ENCODE results near the gene MID2.
"Not testable (repeated sequence)": the region's sequence is repeated elsewhere in the genome, so short reads cannot be mapped to it uniquely, and the experiment has no call there.

Gene MID2

DNA sequence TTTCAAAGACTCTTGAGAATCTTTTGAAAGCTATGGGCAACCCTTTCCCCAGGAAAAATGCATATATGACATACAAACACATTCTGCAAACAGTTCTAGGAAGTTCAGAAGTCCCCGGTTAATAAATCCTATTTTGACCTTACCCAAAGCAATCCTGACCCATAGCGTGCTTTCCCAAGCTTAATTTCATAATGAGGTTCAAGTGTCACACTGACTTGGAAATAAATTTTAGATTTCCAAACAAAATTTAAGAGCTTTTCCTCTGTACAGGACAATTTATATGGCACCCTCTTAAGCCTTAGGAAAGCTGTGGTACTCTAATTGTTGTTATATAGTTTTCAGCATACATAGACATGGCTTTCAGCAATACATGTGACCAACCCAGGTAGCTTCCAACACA, 11.3 kb downstream of the MID2 start:
- no peak for DNase-seq (ENCODE audit: low read depth, low spot score)
- H3K27ac ChIP-seq = no peak overlapping the region

DNA sequence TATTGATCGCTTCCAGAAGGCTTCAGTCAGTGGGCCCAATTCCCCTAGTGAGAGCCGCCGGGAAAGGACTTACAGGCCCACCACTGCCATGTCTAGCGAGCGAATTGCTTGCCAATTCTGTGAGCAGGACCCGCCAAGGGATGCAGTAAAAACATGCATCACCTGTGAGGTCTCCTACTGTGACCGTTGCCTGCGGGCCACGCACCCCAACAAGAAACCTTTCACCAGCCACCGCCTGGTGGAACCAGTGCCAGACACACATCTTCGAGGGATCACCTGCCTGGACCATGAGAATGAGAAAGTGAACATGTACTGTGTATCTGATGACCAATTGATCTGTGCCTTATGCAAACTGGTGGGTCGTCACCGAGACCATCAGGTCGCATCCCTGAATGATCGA, 15.3 kb downstream of the MID2 start:
- no peak overlapping the region for H3K27ac ChIP-seq
- DNase-seq (ENCODE audit: low read depth, low spot score) = no peak

DNA sequence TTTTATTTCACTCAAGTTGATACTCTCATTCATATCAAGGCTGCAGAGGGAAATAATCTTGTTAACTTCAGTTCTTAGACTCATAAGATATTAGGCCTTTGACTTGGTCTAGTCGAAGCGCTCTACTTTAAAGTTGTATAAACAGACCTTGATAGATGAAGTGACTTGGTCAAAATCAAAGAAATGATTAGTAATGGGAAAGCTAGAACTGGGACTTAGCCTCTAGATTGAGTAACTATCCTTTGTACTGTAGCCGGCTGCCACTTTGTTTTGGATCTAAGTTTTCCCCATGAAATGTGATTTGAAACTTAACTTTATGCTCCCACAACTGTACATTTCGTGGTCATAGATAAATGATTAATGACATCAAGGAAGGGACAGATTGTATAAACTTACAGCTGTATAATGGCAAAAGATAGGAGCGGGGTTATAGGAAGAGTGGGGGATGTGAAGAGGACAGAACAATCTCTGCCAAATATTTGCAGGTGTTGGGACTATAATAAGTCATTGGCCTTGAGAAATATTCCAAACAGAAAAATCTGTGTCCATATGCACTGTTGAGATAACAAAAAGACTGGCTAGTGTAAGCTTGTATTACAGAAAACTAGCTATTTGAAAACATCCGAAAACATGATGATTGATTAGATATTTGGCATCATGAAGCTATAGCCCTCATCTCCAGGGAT, 17.2 kb downstream of the MID2 start:
- DNase-seq (ENCODE audit: low read depth, low spot score) = no peak
- H3K27ac ChIP-seq = no peak overlapping the region

DNA sequence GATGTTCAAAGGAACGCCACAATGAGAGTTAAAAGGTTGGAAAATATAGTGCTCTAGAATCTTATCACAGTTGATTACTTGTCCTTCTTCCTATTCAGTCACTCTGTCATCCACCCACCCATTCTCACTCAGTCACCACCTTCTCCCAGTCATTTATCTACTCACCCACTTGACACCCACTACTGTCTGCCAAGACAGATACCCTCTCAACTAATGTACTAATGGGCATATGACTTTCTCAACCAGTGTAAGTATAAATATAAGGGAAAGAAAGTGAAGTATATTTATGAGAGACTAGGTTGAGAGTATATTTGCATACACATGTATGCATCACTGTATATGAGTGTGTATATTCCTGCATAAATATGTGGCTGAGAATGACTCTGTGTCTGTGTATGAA, 20.0 kb downstream of the MID2 start:
- DNase-seq (ENCODE audit: low read depth, low spot score) = no peak
- H3K27ac ChIP-seq = no peak overlapping the region

DNA sequence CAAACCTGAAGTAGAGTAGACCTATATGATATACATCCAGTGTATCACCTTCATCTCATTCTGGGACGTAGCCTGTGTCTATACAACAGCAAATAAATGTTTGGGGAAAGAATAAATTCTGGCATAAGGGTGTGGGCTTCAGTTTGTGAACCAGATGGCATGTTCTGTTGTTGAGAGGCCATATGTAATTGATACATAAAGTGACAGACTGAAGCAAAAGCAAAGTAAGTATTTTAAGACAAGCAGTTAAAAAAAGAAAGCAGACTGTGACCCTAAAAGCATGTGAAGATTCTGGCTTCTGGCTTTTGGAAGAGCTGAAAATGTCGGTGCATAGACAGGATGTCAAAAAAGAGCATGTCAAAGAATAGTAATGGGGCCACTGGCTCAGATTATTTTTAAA, 22.9 kb downstream of the MID2 start:
- no peak for DNase-seq (ENCODE audit: low read depth, low spot score)
- no peak overlapping the region for H3K27ac ChIP-seq

DNA sequence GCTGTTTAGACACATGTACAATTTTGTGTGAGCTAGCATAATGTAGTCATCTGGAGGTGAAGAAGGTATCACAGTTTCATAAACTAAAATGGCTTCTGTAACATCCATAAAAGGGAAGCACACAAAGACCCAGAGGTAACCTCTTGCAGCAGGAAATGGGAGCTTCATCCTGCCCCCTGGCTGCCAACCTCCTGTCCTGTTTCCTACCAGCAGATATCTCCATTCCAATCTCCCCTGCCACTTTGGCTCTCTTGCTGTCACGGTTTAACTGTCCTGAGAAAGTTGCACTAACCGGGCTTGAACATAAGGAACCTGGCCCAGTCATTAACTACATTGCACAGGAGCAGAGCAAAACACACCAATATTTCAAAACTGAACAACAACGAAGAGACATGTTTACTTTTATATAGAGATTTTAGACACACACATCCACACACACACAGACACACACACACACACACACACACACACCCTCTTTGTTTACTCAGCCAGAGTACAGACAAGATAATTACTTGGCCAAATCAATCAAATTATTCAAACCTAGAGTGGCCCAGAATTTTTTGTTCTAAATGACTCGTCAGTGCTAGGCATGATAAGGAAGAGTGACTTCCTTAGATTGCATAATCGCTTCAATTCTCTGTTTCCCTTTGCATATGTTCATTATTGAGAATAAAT, 24.2 kb downstream of the MID2 start:
- DNase-seq (ENCODE audit: low read depth, low spot score) = no peak
- peak overlapping the region; percentile 14 for H3K27ac ChIP-seq

DNA sequence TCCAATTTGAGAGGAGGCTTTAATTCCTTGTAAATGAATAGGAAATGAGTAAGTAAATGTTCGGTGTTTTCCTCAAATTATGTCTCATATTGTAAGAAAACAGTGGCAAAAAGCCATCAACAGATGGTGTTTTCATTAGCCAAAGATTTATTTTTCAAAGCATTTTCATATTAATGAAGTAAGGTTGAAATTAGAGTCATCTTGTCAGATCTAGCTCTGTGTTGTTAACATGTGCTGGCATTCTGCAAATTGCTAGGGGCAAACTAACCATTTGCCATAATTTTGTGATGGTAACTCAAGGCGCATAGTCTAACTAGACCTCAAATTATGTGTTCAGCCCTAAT, 24.7 kb downstream of the MID2 start:
- DNase-seq (ENCODE audit: low read depth, low spot score) = no peak
- no peak overlapping the region for H3K27ac ChIP-seq

DNA sequence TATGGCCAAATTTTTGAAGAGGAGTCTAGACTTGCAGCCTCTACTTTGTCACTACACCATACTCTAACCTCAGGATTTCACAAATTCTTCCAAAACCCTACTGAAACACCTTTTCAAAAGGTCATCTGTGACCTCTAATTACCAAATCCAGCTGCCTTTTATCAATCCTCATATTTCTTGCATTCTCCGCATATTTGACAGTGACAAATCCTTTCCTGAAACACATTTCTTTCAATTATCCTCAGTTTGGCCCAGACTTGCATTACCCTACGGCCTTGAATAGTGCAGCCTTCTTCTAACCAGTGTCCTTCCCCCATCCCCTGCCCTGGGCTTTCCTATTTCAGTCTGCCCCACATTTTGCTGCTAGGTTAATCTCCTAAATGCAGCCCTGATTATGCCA, 25.5 kb downstream of the MID2 start:
- H3K27ac ChIP-seq = no peak overlapping the region
- no peak for DNase-seq (ENCODE audit: low read depth, low spot score)

DNA sequence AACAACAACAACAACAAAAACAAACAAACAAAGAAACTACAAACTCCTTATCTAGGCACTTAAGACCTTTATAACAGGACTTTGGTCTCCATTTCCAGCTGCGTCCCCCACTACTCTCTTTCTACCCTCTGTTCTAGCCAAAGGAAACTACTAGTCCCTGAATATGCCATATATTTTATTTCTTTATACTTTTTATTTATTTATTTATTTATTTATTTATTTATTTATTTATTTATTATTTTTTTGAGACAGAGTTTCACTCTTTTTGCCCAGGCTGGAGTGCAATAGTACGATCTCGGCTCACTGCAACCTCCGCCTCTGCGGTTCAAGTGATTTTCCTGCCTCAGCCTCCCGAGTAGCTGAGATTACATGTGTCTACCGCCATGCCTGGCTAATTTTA, 26.0 kb downstream of the MID2 start:
- not testable (repeated sequence) for DNase-seq (ENCODE audit: low read depth, low spot score); H3K27ac ChIP-seq

DNA sequence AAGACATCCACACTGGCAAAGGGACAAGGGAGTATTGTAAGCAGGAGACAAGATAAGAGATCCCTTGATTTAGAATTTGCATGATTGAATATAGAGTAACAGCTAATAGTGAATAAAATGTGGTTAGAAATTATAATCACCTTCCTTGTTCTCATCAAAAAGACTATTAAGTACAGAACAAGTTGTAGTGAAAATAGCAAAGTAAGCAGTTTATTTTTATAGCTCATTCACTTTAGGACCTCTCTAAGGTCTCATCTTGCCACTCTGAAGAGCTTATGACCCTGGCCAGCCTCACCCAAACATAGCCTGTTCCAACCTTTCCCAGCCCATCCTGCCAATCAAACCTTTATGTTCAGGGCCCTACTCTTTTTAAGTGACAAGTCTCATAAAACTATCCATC, 30.6 kb downstream of the MID2 start:
- no peak for DNase-seq (ENCODE audit: low read depth, low spot score)
- no peak overlapping the region for H3K27ac ChIP-seq

DNA sequence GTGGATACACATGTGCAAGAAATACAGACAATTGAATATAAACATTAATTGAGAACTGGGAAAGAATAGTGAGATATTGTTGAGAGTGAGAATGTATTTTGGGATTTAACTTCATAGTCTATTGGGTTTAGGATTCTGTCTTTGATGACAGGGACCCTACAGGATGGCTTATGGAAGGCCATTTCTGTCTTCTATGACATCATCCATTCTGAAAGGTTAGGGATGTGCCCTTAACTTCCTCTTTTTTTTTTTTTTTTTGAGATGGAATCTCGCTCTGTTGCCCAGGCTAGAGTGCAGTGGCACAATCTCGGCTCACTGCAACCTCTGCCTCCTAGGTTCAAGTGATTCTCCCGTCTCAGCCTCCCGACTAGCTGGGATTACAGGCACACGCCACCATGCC, 31.4 kb downstream of the MID2 start:
- DNase-seq (ENCODE audit: low read depth, low spot score); H3K27ac ChIP-seq: not testable (repeated sequence)

DNA sequence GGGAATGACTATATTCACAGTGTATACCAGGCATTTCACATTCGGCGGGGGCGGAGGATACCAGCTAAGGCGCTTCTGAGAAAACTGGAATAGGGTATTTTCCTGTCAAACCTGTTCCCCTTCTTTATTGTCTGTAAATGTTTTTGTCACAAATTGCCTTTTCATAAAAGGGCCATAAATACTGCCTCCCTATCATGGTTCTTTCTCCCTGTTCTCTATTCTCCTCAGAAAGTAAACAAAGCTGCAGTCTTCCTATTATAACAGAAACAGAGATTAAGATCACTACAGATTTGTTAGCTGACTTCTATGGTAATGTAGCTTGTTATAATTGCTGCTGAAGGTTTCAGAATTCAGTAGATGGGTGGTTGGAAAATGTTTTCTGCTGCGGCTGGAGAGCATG, 32.2 kb downstream of the MID2 start:
- DNase-seq (ENCODE audit: low read depth, low spot score) = no peak
- H3K27ac ChIP-seq = no peak overlapping the region

DNA sequence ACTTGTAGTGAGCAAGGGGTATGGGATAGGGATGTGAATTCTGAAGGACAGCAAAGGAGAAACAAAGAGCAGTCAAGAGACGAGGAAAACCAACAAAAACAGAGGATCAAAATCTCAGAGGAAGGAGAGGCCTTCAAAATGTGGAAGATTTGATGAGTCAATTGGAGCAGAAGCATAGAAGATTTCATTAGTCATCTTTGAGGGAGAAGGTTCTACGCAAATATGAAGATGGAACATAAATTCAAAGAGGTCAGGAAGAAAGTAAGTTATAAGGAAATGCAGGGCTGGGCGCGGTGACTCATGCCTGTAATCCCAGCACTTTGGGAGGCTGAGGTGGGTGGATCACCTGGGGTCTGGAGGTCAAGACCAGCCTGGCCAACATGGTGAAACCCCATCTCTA, 35.4 kb downstream of the MID2 start:
- H3K27ac ChIP-seq = no peak overlapping the region
- DNase-seq (ENCODE audit: low read depth, low spot score) = no peak

DNA sequence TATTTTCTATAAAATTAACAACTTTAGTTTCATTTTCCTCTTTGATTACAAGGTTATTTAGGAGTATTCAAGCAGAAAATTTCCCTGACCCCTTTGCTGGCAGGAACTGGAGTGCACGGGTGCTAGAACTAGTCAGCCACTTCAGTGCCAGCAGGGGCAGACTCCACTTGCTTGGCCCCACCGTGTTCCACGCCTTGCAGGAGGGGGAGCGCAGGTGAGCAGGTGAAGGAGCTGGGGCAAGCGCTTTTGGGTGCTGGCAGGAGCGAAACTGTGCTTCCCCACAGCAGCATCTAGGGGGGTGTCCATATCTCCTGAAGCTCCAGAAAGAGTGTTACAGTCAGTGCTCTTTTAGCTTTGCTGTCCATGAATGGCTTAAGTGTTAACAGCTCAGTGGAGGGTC, 45.5 kb downstream of the MID2 start:
- no peak for DNase-seq (ENCODE audit: low read depth, low spot score)
- no peak overlapping the region for H3K27ac ChIP-seq

DNA sequence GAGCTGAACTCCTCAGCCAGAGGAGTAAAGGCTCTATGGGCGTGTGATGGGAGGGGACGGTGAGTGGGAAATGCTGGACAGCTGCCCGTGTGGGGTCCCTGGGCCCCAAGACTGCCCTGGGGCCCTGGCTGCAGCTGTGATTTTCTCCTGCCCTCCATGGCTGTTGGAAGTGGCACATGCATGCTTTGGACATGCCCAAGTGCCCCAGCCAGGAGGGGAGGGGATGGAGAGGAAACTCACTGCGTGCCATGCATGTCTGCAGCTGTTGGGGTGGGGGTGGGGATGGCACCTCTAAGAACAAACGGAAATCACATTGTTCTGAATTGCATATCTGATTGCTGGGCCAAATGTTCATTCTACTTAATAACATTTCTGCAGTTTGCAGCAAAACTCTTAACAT, 52.4 kb downstream of the MID2 start:
- no peak for DNase-seq (ENCODE audit: low read depth, low spot score)
- H3K27ac ChIP-seq = no peak overlapping the region

DNA sequence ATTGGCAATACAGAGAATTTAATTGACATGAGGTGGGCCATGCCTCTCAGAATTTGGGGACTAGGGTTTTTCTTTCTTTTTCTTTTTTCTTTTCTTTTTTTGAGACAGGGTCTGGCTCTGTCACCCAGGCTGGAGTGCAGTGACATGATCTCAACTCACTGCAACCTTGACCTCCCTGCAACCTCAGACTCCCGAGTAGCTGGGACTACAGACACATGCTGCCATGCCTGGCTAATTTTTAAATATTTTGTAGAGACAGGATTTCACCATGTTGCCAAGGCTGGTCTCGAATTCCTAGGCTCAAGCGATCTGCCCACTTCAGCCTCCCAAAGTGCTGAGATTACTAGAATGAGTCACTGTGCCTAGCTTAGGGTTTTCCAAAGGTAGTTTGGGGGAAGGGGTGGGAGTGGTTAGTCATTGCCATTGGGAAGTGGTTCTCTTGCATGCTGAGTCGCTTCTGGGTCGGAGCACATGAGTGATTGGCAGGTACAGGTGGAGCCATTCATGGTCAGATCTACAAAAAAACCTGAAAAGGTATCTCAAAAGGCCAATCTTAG, 54.5 kb downstream of the MID2 start:
- DNase-seq (ENCODE audit: low read depth, low spot score) = no peak
- no peak overlapping the region for H3K27ac ChIP-seq

DNA sequence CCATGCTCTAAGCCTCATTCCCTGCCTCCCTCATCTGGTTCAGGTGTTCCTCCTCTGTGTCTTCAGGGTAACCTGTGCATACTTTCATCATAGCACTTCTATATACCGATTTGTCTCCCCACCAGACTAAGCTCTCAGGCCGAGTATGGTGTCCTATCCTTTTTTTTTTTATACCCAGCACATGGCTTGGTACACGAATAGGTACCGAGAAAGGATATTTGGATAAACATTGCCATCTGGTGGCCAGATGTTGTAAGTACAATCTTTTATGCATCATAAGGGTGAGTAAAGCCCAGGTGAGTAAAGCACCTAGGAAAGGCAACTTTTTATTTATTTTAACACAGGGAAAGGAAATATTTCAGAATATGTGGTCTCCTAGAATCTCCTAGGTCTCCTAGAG, 68.4 kb downstream of the MID2 start:
- no peak overlapping the region for H3K27ac ChIP-seq
- no peak for DNase-seq (ENCODE audit: low read depth, low spot score)

DNA sequence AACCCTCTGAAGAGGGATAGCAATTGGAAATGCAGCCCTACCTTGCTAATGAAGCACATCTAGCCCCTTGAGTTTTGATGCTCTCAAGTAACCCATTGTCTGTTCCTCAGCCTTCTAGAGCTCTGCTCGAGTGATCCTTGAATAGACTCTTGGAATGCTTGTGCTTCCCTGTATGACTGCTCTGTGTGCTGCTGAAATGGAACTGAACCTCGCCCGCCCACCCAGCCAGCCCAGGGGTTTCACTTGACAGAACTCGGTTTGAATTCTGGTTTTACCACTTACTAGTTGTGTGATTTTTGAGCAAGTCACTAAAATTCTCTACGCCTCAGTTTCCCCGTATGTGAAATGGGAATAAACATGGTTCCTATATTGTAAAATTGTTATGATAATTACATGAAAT, 77.1 kb downstream of the MID2 start:
- H3K27ac ChIP-seq = no peak overlapping the region
- no peak for DNase-seq (ENCODE audit: low read depth, low spot score)

DNA sequence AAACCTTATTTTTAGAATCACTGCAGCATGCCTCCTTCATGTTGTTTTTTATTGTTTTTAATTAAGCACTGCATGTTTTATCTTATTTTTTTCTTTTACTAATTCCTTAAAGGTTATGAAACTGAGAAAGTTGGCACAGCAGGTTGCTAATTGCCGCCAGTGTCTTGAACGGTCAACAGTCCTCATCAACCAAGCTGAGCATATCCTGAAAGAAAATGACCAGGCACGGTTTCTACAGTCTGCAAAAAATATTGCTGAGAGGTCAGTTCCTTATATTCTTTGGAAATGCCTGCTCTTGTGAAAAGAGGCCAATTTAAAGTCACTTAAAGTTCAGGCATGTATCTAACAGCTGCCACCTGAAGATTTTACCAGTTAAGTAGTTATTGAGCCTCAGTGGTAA, 79.7 kb downstream of the MID2 start:
- no peak for DNase-seq (ENCODE audit: low read depth, low spot score)
- no peak overlapping the region for H3K27ac ChIP-seq

DNA sequence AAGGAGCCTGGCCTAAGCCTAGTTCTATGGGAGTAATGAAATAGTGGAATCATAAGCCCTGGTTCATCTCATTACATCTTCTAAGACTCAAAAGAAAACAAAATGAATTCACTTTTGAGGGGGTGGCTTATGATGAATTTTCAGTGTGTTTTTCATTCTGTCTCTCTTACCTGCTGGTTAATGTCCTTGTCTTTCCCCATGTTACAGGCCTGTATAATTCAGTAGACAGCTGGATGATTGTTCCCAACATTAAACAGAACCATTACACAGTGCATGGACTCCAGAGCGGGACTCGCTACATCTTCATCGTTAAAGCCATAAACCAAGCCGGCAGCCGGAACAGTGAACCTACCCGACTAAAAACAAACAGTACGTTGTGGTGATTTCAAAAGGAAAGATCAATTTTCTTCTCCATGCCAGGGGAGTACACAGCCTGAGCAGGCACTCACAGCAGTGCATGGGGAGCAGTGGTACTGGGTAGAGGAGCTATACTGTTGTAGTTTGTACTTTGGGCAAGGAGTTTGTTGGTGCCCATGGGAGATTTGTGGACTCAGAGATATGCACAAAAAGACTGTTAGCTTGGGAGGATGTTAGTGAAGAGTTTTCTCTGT, 98.6 kb downstream of the MID2 start:
- no peak overlapping the region for H3K27ac ChIP-seq
- DNase-seq (ENCODE audit: low read depth, low spot score) = no peak

DNA sequence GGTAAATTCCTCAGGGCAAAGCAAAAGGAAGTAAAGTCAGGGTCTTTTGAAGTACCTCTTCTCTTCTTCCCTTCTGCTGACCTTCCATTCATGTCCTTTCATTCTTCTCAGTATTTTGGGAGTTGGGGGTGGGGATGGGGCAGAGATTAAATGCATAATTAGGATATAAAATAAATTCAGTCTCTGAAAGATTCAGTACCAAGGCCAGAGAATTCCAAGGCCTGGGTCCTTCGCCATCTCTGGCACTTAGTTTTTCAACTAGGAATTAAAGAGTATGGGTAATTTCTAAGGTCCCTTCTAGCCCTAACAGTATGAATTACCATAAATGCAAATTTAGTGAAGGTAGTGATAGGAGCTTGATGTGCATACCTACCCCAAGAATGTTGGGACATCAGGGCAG, 108.6 kb downstream of the MID2 start:
- DNase-seq (ENCODE audit: low read depth, low spot score) = no peak
- peak overlapping the region; percentile 80 for H3K27ac ChIP-seq

DNA sequence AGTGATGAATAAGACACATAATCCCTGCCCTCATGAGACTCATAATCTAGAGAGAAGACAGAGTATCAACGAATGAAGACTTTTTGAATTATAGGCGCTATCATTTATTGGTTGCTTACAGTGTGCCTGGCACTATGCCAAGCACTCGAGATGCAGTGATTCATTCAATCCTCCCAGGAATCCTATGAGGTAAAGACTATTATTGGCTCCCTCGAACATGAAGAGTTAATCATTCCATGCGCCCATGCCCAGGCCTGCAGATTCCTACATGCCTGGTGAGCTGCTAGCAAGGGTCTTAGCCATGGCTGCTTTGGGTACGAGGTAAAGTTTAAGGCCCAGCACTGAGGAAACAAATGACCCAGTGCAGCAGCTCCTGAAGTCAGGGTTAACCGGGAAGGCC, 109.5 kb downstream of the MID2 start:
- DNase-seq (ENCODE audit: low read depth, low spot score) = peak; percentile 58
- peak overlapping the region; percentile 80 for H3K27ac ChIP-seq

Measured in epithelial cell of prostate (primary cell).